IPS-NIHi7 (cell line): ENCODE measurements around the gene SGSM2.
"Not testable (repeated sequence)": the region's sequence is repeated elsewhere in the genome, so short reads cannot be mapped to it uniquely, and the experiment has no call there.

Source experiments
- DNase-seq: peaks from one replicate; pipeline ENCODE4 v3.0.0; 2012; ENCODE audit warnings: mixed read lengths; ENCODE audit errors: extremely low spot score

SGSM2 gene, protein sequence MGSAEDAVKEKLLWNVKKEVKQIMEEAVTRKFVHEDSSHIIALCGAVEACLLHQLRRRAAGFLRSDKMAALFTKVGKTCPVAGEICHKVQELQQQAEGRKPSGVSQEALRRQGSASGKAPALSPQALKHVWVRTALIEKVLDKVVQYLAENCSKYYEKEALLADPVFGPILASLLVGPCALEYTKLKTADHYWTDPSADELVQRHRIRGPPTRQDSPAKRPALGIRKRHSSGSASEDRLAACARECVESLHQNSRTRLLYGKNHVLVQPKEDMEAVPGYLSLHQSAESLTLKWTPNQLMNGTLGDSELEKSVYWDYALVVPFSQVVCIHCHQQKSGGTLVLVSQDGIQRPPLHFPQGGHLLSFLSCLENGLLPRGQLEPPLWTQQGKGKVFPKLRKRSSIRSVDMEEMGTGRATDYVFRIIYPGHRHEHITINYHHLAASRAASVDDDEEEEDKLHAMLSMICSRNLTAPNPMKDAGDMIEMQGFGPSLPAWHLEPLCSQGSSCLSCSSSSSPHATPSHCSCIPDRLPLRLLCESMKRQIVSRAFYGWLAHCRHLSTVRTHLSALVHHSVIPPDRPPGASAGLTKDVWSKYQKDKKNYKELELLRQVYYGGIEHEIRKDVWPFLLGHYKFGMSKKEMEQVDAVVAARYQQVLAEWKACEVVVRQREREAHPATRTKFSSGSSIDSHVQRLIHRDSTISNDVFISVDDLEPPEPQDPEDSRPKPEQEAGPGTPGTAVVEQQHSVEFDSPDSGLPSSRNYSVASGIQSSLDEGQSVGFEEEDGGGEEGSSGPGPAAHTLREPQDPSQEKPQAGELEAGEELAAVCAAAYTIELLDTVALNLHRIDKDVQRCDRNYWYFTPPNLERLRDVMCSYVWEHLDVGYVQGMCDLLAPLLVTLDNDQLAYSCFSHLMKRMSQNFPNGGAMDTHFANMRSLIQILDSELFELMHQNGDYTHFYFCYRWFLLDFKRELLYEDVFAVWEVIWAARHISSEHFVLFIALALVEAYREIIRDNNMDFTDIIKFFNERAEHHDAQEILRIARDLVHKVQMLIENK

GRCh38 chr17:2336852-2337543 is at the start of gene SGSM2:
SGSM2 (plus strand) TSS chr17:2337501; CDS start chr17:2337689, 188 bp downstream.
- DNase-seq: peak; percentile 58

DNA sequence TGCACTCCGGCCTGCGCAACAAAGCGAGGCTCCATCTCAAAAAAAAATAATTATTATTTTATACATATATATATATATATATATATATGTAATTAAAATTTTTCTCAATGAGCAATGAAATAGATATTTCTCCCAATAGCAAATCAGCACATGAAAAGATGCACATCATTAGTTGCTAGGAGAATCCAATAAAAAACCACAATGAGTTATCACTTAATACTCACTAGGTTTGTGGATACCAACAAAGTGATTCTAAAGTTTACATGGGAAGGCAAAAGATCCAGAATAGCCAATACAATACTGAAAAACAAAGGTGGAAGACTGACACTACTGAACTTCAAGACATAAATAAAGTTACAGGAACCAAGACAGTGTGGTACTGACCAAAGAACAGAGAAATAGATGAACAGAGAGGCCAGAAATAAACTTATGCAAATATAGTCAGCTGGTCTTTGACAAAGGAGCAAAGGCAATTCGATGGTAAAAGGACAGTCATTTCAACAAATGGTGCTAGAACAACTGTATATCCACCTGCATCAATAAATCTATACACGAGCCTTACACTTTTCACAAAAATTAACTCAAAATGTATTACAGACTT is 47.3 kb upstream of the SGSM2 start:
- DNase-seq: no peak

- no peak for DNase-seq
These were observed 45.2 kb upstream of the SGSM2 start for GRCh38 chr17:2292100-2292499.

GRCh38 chr17:2295575-2295974 is 41.7 kb upstream of the SGSM2 start:
- peak; percentile 6 for DNase-seq

DNA sequence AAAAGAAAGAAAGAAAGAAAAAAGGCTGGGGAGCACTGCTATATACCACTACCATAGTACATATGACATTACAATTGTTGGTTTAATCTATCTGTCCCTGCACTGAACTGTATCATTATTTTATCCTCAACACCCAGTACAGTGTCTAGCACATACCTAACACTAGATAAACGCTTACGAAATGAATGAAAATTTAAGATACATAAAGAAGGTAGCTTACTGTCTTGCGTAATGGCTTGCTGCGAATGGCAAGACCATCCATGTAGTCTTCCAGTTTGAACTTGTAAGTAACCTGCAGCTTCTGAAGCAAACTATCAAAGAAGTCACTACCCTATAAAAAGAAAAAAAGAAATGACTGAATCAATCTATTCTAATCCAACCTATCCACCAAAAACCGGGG is 40.3 kb upstream of the SGSM2 start:
- DNase-seq: no peak

GRCh38 chr17:2299136-2299535 is 38.2 kb upstream of the SGSM2 start:
- no peak for DNase-seq

DNA sequence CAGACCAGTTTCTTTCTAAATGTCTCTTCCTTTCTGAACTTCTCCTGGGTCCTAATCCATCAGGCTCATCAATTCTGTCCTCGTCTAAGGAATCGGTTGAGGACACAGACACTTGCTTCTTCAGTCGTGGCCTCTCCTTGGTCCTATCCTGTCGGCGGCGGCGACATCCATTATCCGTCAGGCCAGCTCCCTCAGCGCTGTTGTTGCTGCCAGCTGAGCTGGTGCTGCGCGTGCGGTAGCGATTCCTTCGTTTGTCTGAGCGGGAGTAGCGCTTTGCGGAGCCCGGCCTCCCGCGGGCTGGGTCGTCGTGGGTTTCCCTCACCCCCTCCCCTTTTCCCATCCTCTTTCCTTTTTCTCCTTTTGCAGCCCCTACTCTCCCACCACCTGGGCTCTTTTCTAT is 37.5 kb upstream of the SGSM2 start:
- no peak for DNase-seq

GRCh38 chr17:2302778-2303203 is 34.5 kb upstream of the SGSM2 start:
- no peak for DNase-seq

DNA sequence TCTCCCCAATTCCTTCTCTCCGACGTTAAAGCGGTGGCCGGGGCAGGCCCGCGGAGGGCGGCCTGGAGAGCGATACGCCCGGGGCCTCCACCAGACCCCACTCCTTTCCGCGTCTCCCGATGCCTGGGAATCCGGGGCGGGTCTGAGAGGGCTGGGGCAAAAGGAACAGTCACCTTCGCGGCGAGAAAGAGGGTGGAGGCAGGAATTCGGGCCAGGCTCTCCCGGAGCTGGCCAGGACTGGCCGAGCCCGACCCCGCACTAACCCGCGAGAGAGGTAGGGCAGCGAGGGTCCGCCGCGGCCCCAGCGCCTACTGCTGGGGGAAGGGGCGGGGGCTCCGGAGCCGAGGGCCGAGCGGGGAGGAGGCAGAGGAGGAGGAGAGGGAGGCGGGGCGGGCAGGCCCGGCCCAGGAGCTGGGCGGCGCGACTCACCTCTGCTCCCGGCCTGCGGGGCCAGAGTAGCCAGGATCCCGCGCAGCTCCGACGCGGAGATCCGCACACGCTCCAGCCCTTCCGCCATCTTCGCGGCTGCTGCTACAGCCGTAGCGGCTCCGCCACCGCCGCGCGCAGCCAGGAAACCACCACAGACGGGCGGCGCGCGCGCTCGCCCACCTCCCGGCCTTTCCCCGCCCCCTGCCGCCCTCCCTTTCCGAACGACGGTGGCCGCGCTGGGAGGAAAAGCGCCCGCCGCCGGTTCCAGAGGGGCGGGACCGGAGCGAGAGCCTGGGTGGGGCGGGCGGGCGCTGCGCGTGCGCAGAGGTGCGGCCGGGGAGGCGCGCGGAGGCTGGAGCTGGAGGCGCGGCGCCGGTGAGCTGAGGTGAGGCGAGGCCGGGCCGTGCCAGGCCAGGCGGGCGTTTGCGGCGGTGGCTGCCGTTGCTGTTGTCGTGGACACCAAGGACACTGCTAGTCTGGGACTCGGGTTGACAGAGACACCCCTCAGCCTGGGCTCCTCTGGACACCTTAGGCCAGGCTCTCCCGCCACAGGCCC is 33.8 kb upstream of the SGSM2 start, which contains the start of the genes SMG6 and SRR:
Gene SMG6, minus strand, starts transcription at position 582 of the 985 bp plus-strand sequence. Its CDS starts 65 bp downstream, at position 517.
Gene SRR, plus strand, starts transcription at position 747 of the 985 bp plus-strand sequence. CDS start 11,611 bp downstream, outside the sequence.
- DNase-seq: peak; percentile 99

DNA sequence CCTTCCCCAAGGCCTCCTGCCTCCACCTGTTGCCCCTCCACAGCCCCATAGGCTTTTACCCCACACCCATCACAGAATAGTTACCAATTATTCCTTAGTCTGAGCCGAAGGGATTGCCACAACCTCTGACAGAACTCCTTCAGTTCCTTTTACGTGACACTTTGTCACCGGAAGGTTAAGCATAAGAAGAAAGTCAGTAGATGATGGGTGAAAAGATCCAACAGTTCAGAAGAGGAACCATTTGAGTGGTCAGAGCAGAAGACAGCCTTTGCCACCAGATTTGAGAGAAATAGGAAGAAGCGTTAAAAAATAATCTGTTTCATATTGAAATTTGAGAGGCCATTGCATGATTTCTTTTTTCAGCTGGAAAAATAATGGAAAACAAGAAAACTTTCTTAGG is 32.4 kb upstream of the SGSM2 start:
- no peak for DNase-seq

GRCh38 chr17:2309338-2310154 is 27.8 kb upstream of the SGSM2 start:
- no peak for DNase-seq

GRCh38 chr17:2312736-2313135 is 24.6 kb upstream of the SGSM2 start:
- no peak for DNase-seq

- DNase-seq: not testable (repeated sequence)
These were observed 20.4 kb upstream of the SGSM2 start for GRCh38 chr17:2316916-2317205.

DNA sequence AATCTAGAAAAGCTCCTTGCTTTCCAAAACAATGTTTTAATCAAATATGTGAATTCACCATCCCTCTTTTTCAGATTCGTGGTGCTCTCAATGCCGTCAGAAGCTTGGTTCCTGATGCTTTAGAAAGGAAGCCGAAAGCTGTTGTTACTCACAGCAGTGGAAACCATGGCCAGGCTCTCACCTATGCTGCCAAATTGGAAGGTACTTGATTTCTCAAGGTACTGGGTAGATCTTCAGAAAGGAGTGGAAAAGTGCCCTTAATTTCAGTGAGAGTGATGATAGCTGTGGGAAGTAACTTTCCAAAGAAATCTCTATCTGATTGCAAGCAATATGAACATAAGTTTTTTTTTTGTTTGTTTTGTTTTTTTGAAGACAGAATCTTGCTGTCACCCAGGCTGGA is 19.5 kb upstream of the SGSM2 start:
- DNase-seq: no peak

GRCh38 chr17:2319051-2319450 is 18.2 kb upstream of the SGSM2 start:
- DNase-seq: no peak

DNA sequence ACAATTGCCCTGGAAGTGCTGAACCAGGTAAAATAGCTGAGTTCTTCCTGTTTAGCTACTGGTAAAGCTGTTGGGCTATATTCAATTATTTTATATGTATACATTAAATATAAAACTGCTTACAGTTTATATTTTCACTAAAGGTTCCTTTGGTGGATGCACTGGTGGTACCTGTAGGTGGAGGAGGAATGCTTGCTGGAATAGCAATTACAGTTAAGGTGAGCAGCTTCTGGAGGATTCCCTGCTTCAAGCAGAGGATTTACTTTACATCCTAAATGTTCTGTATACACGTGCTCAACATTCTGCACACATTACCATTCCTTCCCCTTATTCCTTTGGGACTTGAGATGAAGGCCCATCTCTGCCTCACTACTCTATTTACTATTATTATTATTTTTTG is 15.9 kb upstream of the SGSM2 start:
- DNase-seq: no peak

DNA sequence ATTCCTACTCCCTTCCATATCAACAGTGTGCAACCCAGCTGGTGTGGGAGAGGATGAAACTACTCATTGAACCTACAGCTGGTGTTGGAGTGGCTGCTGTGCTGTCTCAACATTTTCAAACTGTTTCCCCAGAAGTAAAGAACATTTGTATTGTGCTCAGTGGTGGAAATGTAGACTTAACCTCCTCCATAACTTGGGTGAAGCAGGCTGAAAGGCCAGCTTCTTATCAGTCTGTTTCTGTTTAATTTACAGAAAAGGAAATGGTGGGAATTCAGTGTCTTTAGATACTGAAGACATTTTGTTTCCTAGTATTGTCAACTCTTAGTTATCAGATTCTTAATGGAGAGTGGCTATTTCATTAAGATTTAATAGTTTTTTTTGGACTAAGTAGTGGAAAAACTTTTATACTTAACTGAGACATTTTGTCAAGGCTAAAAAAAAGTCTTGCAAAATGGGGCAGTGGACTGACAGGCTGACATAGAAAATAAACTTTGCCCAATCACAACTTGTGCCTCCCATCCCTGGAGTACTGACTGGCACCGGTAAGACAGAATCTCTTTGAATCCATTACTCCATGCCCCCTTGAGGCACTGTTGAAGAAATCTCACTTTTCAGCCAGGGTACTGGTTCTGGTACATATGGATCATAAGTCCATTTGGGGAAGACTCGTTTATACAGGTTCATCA is 13.5 kb upstream of the SGSM2 start:
- DNase-seq: no peak

- DNase-seq: no peak
These were observed 6.0 kb upstream of the SGSM2 start for GRCh38 chr17:2331303-2331702.
